ENCODE measurements around the gene RPUSD2.

Gene RPUSD2

DNA sequence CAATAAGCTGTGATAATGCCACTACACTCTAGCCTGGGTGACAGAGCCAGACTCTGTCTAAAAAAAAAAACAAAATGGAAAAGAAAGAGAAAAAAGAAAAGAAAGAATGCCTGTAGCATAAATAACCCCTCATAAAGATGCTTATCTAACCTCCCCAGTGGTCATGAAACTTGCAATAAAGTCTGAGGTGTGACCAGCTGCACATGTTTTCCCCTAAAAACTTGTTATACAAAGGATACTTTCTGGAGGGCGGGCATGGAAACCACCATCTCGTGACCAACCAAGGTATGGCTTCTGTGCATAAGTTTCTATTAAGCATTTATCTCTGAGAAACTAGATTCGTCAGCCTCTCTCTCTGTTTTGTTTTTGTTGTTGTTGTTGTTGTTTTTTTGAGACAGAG lies 26.0 kb upstream of the RPUSD2 start:
- no peak overlapping the region for H3K9ac ChIP-seq (ENCODE audit: insufficient read length)
- no peaks in the 10 kb centered on the region for H3K9me3 ChIP-seq (ENCODE audit: low read depth, low read length)
- no peaks in the 10 kb centered on the region for H3K36me3 ChIP-seq (ENCODE audit: insufficient read depth, low read length)
- no peak overlapping the region for H3K4me3 ChIP-seq
- H3K27ac ChIP-seq, result no peak overlapping the region
- TF ChIP-seq EZH2 (IDR thresholded peaks at IDR 0.05) (no peak), POLR2AphosphoS5 (IDR thresholded peaks at IDR 0.05; ENCODE audit: borderline replicate concordance, low read depth, low read length) (no peak), FOXP2 (optimal IDR thresholded peaks at IDR 0.05; ENCODE audit: control extremely low read depth, extremely low read length, insufficient read depth) (no peak)
- DNase-seq (ENCODE audit: low read depth, low spot score), result no peak

GRCh38 chr15:40543631-40544294 lies 25.3 kb upstream of the RPUSD2 start:
- no peak for TF ChIP-seq POLR2AphosphoS5 (IDR thresholded peaks at IDR 0.05; ENCODE audit: borderline replicate concordance, low read depth, low read length)
- TF ChIP-seq FOXP2 (optimal IDR thresholded peaks at IDR 0.05; ENCODE audit: control extremely low read depth, extremely low read length, insufficient read depth), result no peak
- TF ChIP-seq EZH2 (IDR thresholded peaks at IDR 0.05), result no peak
- H3K36me3 ChIP-seq (ENCODE audit: insufficient read depth, low read length), result no peaks in the 10 kb centered on the region; the same call in 1 of the 2 replicates
- no peak overlapping the region for H3K4me3 ChIP-seq
- H3K9me3 ChIP-seq (ENCODE audit: low read depth, low read length), result no peaks in the 10 kb centered on the region
- H3K9ac ChIP-seq (ENCODE audit: insufficient read length), result no peak overlapping the region
- no peak for DNase-seq (ENCODE audit: low read depth, low spot score)
- no peak overlapping the region for H3K27ac ChIP-seq

- Histone ChIP-seq H3K36me3 (ENCODE audit: insufficient read depth, low read length) (no peaks in the 10 kb centered on the region; the same call in 1 of the 2 replicates), H3K9ac (ENCODE audit: insufficient read length) (no peak overlapping the region), H3K9me3 (ENCODE audit: low read depth, low read length) (no peaks in the 10 kb centered on the region), H3K27ac (no peak overlapping the region), H3K4me3 (no peak overlapping the region)
- no peak for TF ChIP-seq EZH2 (IDR thresholded peaks at IDR 0.05)
- TF ChIP-seq FOXP2 (optimal IDR thresholded peaks at IDR 0.05; ENCODE audit: control extremely low read depth, extremely low read length, insufficient read depth), result no peak
- TF ChIP-seq POLR2AphosphoS5 (IDR thresholded peaks at IDR 0.05; ENCODE audit: borderline replicate concordance, low read depth, low read length), result no peak
- no peak for DNase-seq (ENCODE audit: low read depth, low spot score)
Observed at GRCh38 chr15:40545457-40545856, 23.6 kb upstream of the RPUSD2 start.

- Histone ChIP-seq H3K9me3 (ENCODE audit: low read depth, low read length) (no peaks in the 10 kb centered on the region), H3K36me3 (ENCODE audit: insufficient read depth, low read length) (no peaks in the 10 kb centered on the region; the same call in 1 of the 2 replicates)
- DNase-seq (ENCODE audit: low read depth, low spot score), result no peak
Observed at GRCh38 chr15:40548610-40549009, 20.5 kb upstream of the RPUSD2 start.

GRCh38 chr15:40549894-40550293 lies 19.2 kb upstream of the RPUSD2 start:
- Histone ChIP-seq H3K36me3 (ENCODE audit: insufficient read depth, low read length) (peaks cover under 1% of the 10 kb centered on the region; the same call in 1 of the 2 replicates), H3K27ac (no peak overlapping the region), H3K9me3 (ENCODE audit: low read depth, low read length) (no peaks in the 10 kb centered on the region), H3K4me3 (no peak overlapping the region), H3K9ac (ENCODE audit: insufficient read length) (no peak overlapping the region)
- DNase-seq (ENCODE audit: low read depth, low spot score), result no peak
- TF ChIP-seq POLR2AphosphoS5 (IDR thresholded peaks at IDR 0.05; ENCODE audit: borderline replicate concordance, low read depth, low read length) (no peak), EZH2 (IDR thresholded peaks at IDR 0.05) (no peak), FOXP2 (optimal IDR thresholded peaks at IDR 0.05; ENCODE audit: control extremely low read depth, extremely low read length, insufficient read depth) (no peak)

More at GRCh38 chr15:40548610-40549009, 20.5 kb upstream of the RPUSD2 start:
- no peak overlapping the region for H3K9ac ChIP-seq (ENCODE audit: insufficient read length)
- H3K4me3 ChIP-seq, result no peak overlapping the region
- TF ChIP-seq POLR2AphosphoS5 (IDR thresholded peaks at IDR 0.05; ENCODE audit: borderline replicate concordance, low read depth, low read length) (no peak), EZH2 (IDR thresholded peaks at IDR 0.05) (no peak)
- no peak overlapping the region for H3K27ac ChIP-seq

GRCh38 chr15:40550341-40551037 lies 18.6 kb upstream of the RPUSD2 start:
- no peak overlapping the region for H3K4me3 ChIP-seq
- DNase-seq (ENCODE audit: low read depth, low spot score), result no peak
- peaks cover 6% of the 10 kb centered on the region for H3K36me3 ChIP-seq (ENCODE audit: insufficient read depth, low read length)
- no peaks in the 10 kb centered on the region for H3K9me3 ChIP-seq (ENCODE audit: low read depth, low read length)
- no peak overlapping the region for H3K9ac ChIP-seq (ENCODE audit: insufficient read length)
- no peak for TF ChIP-seq EZH2 (IDR thresholded peaks at IDR 0.05)
- no peak for TF ChIP-seq FOXP2 (optimal IDR thresholded peaks at IDR 0.05; ENCODE audit: control extremely low read depth, extremely low read length, insufficient read depth)
- no peak for TF ChIP-seq POLR2AphosphoS5 (IDR thresholded peaks at IDR 0.05; ENCODE audit: borderline replicate concordance, low read depth, low read length)
- H3K27ac ChIP-seq, result no peak overlapping the region

DNA sequence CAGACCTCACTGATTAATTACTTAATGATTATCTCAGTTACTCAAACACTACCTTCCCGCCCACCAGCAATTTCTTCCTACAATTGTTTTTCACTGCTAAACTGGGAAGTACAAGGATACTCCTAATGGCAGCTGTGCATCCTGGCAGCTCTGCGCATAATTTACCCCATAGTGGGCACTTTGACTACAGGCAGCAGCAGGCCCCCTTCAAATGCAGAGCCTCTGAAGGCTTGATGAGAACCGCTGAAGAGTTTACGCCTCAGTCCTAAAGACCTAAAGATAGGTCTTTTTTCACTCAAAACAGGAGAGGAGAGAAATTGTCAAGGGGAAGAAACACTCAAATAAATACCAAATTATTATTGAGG lies 15.0 kb upstream of the RPUSD2 start:
- no peak for DNase-seq (ENCODE audit: low read depth, low spot score)
- Histone ChIP-seq H3K36me3 (ENCODE audit: insufficient read depth, low read length) (peaks cover 13% of the 10 kb centered on the region), H3K4me3 (no peak overlapping the region), H3K9me3 (ENCODE audit: low read depth, low read length) (no peaks in the 10 kb centered on the region), H3K27ac (no peak overlapping the region), H3K9ac (ENCODE audit: insufficient read length) (no peak overlapping the region)
- TF ChIP-seq FOXP2 (optimal IDR thresholded peaks at IDR 0.05; ENCODE audit: control extremely low read depth, extremely low read length, insufficient read depth) (no peak), EZH2 (IDR thresholded peaks at IDR 0.05) (no peak), POLR2AphosphoS5 (IDR thresholded peaks at IDR 0.05; ENCODE audit: borderline replicate concordance, low read depth, low read length) (no peak)

DNA sequence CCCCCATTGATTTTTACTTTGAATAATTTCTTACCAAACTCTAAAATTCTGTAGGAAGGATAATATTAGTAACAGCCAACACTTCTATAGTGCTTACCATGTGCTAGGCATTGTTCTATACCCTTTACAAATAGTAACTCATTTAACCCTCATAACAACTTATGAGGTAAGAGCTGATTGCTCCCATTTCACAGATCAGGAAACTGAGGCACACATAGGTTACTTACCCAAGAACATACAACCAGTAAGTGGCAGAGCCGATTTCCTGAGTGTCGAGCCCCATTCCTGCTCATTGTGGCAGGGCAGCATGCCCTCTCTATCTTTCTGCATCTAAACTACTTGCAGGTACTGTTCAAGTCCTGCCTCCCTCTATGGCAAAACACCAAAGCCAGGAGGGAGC lies 13.2 kb upstream of the RPUSD2 start:
- Histone ChIP-seq H3K9me3 (ENCODE audit: low read depth, low read length) (no peaks in the 10 kb centered on the region), H3K4me3 (no peak overlapping the region), H3K9ac (ENCODE audit: insufficient read length) (no peak overlapping the region), H3K27ac (no peak overlapping the region), H3K36me3 (ENCODE audit: insufficient read depth, low read length) (peaks cover 13% of the 10 kb centered on the region)
- no peak for DNase-seq (ENCODE audit: low read depth, low spot score)
- no peak for TF ChIP-seq FOXP2 (optimal IDR thresholded peaks at IDR 0.05; ENCODE audit: control extremely low read depth, extremely low read length, insufficient read depth)
- TF ChIP-seq POLR2AphosphoS5 (IDR thresholded peaks at IDR 0.05; ENCODE audit: borderline replicate concordance, low read depth, low read length), result no peak
- TF ChIP-seq EZH2 (IDR thresholded peaks at IDR 0.05), result no peak

All from SK-N-MC (cell line).